ENCODE measurements around the gene TADA1.

- TF ChIP-seq, protein P1, sequence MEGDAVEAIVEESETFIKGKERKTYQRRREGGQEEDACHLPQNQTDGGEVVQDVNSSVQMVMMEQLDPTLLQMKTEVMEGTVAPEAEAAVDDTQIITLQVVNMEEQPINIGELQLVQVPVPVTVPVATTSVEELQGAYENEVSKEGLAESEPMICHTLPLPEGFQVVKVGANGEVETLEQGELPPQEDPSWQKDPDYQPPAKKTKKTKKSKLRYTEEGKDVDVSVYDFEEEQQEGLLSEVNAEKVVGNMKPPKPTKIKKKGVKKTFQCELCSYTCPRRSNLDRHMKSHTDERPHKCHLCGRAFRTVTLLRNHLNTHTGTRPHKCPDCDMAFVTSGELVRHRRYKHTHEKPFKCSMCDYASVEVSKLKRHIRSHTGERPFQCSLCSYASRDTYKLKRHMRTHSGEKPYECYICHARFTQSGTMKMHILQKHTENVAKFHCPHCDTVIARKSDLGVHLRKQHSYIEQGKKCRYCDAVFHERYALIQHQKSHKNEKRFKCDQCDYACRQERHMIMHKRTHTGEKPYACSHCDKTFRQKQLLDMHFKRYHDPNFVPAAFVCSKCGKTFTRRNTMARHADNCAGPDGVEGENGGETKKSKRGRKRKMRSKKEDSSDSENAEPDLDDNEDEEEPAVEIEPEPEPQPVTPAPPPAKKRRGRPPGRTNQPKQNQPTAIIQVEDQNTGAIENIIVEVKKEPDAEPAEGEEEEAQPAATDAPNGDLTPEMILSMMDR (IDR thresholded peaks at IDR 0.05): no peak
- TF ChIP-seq FOXP1 (CRISPR knock-in tag; IDR thresholded peaks at IDR 0.05; ENCODE audit: borderline replicate concordance) (no peak), E2F4 (CRISPR knock-in tag; IDR thresholded peaks at IDR 0.05; ENCODE audit: borderline replicate concordance, low read depth) (no peak), USF1 (CRISPR knock-in tag; IDR thresholded peaks at IDR 0.05) (no peak), ZNF512 (CRISPR knock-in tag; IDR thresholded peaks at IDR 0.05; ENCODE audit: borderline replicate concordance) (no peak), FOXK1 (CRISPR knock-in tag; IDR thresholded peaks at IDR 0.05) (no peak), ZBTB43 (CRISPR knock-in tag; IDR thresholded peaks at IDR 0.05) (no peak), ZNF121 (CRISPR knock-in tag; IDR thresholded peaks at IDR 0.05) (no peak), NR3C1 (CRISPR knock-in tag; conservative IDR thresholded peaks at IDR 0.05; ENCODE audit: low read depth) (no peak)
These were observed 27.2 kb upstream of the TADA1 start for GRCh38 chr1:166903232-166903631.
